MM.1S (cell line): ENCODE results near the gene MLPH.

Source experiments
- DNase-seq: peaks from one replicate; pipeline ENCODE4 v3.0.0-alpha.2; 2015
- H2AFZ ChIP-seq: fragments of 300-600 bp; sonication (generic); 2 replicates; pipeline ENCODE4 v1.6.0; 2016; ENCODE audit warnings: antibody characterized with exemption, low read length
- H3F3A ChIP-seq: fragments of 300-600 bp; sonication (generic); 2 replicates; pipeline ENCODE4 v1.6.1; 2016; ENCODE audit warnings: mild to moderate bottlenecking, antibody characterized with exemption, low read length, moderate library complexity, mixed read lengths; ENCODE audit not compliant: insufficient read depth
- H3K27ac ChIP-seq: fragments of 300-600 bp; sonication (generic); 2 replicates; pipeline ENCODE4 v1.5.1; 2016; ENCODE audit warnings: mild to moderate bottlenecking, low read length
- H3K27me3 ChIP-seq: fragments of 300-600 bp; sonication (generic); replicated peaks from 2 replicates; pipeline ENCODE4 v1.6.0; 2016; ENCODE audit warnings: low read length; ENCODE audit not compliant: insufficient read depth
- H3K36me3 ChIP-seq: fragments of 300-600 bp; sonication (generic); replicated peaks from 2 replicates; pipeline ENCODE4 v1.6.1; 2016; ENCODE audit warnings: mild to moderate bottlenecking, low read length, mixed read lengths; ENCODE audit not compliant: insufficient read depth
- H3K4me1 ChIP-seq: fragments of 300-600 bp; sonication (generic); 2 replicates; pipeline ENCODE4 v1.6.1; 2016; ENCODE audit warnings: low read length, mixed read lengths
- H3K4me2 ChIP-seq: fragments of 300-600 bp; sonication (generic); 2 replicates; pipeline ENCODE4 v1.6.0; 2016; ENCODE audit warnings: low read depth, low read length
- H3K4me3 ChIP-seq: fragments of 300-600 bp; sonication (generic); 2 replicates; pipeline ENCODE4 v1.5.1; 2016; ENCODE audit warnings: low read length, mixed read lengths
- H3K79me2 ChIP-seq: fragments of 300-600 bp; sonication (generic); 2 replicates; pipeline ENCODE4 v1.6.1; 2016; ENCODE audit warnings: mixed run types, low read length, mixed read lengths
- H3K9ac ChIP-seq: fragments of 300-600 bp; sonication (generic); 2 replicates; pipeline ENCODE4 v1.6.1; 2016; ENCODE audit warnings: low read length, mixed read lengths
- H3K9me2 ChIP-seq: fragments of 300-600 bp; sonication (generic); replicated peaks from 2 replicates; pipeline ENCODE4 v1.6.1; 2016; ENCODE audit warnings: mild to moderate bottlenecking, low read length, mixed read lengths; ENCODE audit not compliant: insufficient read depth
- H3K9me3 ChIP-seq: fragments of 300-600 bp; sonication (generic); replicated peaks from 2 replicates; pipeline ENCODE4 v1.6.1; 2016; ENCODE audit warnings: mild to moderate bottlenecking, low read length, mixed read lengths; ENCODE audit not compliant: insufficient read depth
- H4K20me1 ChIP-seq: fragments of 300-600 bp; sonication (generic); 2 replicates; pipeline ENCODE4 v1.6.1; 2016; ENCODE audit warnings: mild to moderate bottlenecking, low read length, moderate library complexity, mixed read lengths; ENCODE audit not compliant: insufficient read depth
- EZH2 ChIP-seq: fragments of 300-600 bp; sonication (generic); optimal IDR thresholded peaks from 2 replicates; pipeline ENCODE3; 2017; ENCODE audit warnings: low read depth, mild to moderate bottlenecking, antibody characterized with exemption, low read length, mixed read lengths
- EZH2phosphoT487 ChIP-seq: fragments of 300-600 bp; sonication (generic); IDR thresholded peaks from 2 replicates; pipeline ENCODE4 v1.6.1; 2018; ENCODE audit warnings: antibody characterized with exemption, low read length
- TF ChIP-seq, protein P1 (sequence below): fragments of 300-600 bp; sonication (generic); IDR thresholded peaks from 2 replicates; pipeline ENCODE4 v1.5.1; 2016; ENCODE audit warnings: antibody characterized with exemption, low read length, mixed read lengths

The MLPH gene

DNA sequence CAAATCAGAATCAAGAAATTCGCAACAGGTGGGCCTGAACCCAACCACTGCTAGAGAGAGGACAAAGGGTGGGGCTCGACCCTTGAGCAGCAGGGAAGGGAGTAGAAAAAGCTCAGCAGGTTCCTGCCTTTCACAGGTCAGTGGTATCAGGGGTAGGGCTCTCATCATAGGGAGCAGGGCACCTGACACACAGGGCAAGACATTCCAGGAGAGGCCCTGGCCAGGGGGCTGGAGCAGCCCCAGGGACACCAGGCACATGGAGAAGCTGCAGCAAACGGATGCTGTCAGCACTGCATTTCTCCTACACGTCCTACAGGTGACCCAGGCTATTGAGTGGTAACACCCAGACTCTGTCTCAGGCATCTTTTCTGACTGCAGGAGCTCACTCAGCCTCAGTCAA lies 17.2 kb upstream of the MLPH start:
- DNase-seq = no peak
- H3K79me2 ChIP-seq = no peaks in the 10 kb centered on the region
- H2AFZ ChIP-seq = no peak overlapping the region
- no peak for TF ChIP-seq EZH2phosphoT487
- no peak for TF ChIP-seq EZH2
- TF ChIP-seq, protein P1, sequence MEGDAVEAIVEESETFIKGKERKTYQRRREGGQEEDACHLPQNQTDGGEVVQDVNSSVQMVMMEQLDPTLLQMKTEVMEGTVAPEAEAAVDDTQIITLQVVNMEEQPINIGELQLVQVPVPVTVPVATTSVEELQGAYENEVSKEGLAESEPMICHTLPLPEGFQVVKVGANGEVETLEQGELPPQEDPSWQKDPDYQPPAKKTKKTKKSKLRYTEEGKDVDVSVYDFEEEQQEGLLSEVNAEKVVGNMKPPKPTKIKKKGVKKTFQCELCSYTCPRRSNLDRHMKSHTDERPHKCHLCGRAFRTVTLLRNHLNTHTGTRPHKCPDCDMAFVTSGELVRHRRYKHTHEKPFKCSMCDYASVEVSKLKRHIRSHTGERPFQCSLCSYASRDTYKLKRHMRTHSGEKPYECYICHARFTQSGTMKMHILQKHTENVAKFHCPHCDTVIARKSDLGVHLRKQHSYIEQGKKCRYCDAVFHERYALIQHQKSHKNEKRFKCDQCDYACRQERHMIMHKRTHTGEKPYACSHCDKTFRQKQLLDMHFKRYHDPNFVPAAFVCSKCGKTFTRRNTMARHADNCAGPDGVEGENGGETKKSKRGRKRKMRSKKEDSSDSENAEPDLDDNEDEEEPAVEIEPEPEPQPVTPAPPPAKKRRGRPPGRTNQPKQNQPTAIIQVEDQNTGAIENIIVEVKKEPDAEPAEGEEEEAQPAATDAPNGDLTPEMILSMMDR = no peak
- no peak overlapping the region for H3K9ac ChIP-seq
- no peaks in the 10 kb centered on the region for H3F3A ChIP-seq
- no peak overlapping the region for H3K27ac ChIP-seq
- H3K4me2 ChIP-seq = no peak overlapping the region
- no peaks in the 10 kb centered on the region for H3K36me3 ChIP-seq
- H3K4me1 ChIP-seq = no peaks in the 10 kb centered on the region
- H3K9me2 ChIP-seq = no peaks in the 10 kb centered on the region
- no peaks in the 10 kb centered on the region for H3K9me3 ChIP-seq
- H3K4me3 ChIP-seq = no peak overlapping the region
- H3K27me3 ChIP-seq = no peaks in the 10 kb centered on the region
- no peaks in the 10 kb centered on the region for H4K20me1 ChIP-seq

DNA sequence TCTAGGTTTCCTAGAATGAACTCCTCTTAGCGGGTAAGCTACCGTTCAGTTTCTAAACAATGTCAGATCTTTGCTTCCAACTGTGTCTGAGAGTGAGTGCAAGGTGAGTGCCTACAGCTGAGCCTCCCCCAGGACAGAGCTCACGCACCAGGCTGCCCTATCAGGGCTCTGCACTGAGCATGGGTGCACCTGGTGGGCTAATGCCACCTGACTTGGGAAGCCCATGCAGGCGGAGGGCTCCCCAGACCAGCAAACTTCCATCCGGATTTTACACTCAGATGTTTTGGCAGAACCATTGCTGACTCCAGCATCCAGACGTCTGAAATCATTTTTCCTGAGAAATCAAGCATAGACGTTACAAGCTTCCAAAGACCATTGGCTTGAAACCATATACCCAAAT lies 16.1 kb upstream of the MLPH start:
- Histone ChIP-seq H3K27ac (no peak overlapping the region), H3K27me3 (no peaks in the 10 kb centered on the region)
- no peak for TF ChIP-seq EZH2phosphoT487
- TF ChIP-seq EZH2 = no peak
- TF ChIP-seq, protein P1 = no peak

DNA sequence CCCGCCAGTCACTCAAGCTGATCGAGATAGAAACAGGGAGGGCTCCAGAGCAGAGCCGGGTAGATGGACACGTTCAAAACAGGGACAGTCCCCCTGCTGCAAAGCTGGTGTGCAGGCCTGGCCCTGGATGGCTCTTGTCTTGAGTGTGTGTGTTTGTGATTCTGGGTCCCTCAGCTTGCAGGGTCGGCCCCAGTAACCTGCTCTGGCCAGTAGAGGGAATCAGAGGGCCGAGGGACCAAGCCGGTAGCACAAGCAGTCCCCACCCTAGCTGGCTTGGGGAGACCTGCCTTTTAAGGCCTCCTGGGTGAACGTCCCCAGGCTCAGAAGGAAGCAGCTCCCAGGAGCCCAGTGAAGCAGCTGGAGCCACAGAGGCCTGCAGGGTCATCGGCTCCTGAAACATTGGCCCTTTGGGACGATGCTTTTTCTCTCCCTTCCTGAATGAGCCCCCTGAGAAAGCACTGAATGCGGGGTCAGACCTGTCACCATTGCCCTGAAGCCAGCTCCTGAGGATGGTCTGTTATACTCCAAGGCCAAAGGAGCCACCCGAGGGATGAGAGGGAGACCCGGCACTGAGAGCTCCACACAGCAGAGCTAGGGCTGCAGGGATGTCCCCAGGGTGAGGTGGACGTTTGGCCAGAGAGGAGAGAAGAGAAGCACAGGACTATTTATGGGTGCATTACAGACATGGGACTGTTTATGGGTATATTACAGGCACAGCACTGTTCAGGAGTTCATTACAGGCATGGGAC lies 15.4 kb upstream of the MLPH start:
- TF ChIP-seq EZH2phosphoT487 = no peak
- TF ChIP-seq, protein P1 = peak; percentile 50
- peak; percentile 48 for DNase-seq

More for the DNA sequence above, 16.1 kb upstream of the MLPH start:
- Histone ChIP-seq H3K4me3 (no peak overlapping the region), H3K36me3 (no peaks in the 10 kb centered on the region), H2AFZ (no peak overlapping the region), H3K4me2 (no peak overlapping the region), H3K9me3 (no peaks in the 10 kb centered on the region), H3K9me2 (no peaks in the 10 kb centered on the region), H3K9ac (no peak overlapping the region), H4K20me1 (no peaks in the 10 kb centered on the region), H3K4me1 (no peaks in the 10 kb centered on the region; the same call in 1 of the 2 replicates), H3F3A (no peaks in the 10 kb centered on the region), H3K79me2 (no peaks in the 10 kb centered on the region)
- DNase-seq = no peak

More for the DNA sequence above, 15.4 kb upstream of the MLPH start:
- no peaks in the 10 kb centered on the region for H3K9me3 ChIP-seq
- no peak overlapping the region for H2AFZ ChIP-seq
- H3K9me2 ChIP-seq = no peaks in the 10 kb centered on the region
- H3K27me3 ChIP-seq = no peaks in the 10 kb centered on the region
- H3F3A ChIP-seq = no peaks in the 10 kb centered on the region
- H3K36me3 ChIP-seq = no peaks in the 10 kb centered on the region
- H3K4me3 ChIP-seq = no peak overlapping the region
- no peak overlapping the region for H3K9ac ChIP-seq
- no peak overlapping the region for H3K4me2 ChIP-seq
- no peaks in the 10 kb centered on the region; the same call in 1 of the 2 replicates for H3K4me1 ChIP-seq
- H4K20me1 ChIP-seq = no peaks in the 10 kb centered on the region
- no peaks in the 10 kb centered on the region for H3K79me2 ChIP-seq
- H3K27ac ChIP-seq = no peak overlapping the region
